GM21515 (cell line): Measurements from ENCODE around the gene FOXJ3.

Experiments
- ATAC-seq: cut with Tn5 transposase; IDR thresholded peaks from one replicate; pipeline ENCODE4 v1.9.1; 2021; ENCODE audit not compliant: unreplicated experiment

The FOXJ3 gene

DNA sequence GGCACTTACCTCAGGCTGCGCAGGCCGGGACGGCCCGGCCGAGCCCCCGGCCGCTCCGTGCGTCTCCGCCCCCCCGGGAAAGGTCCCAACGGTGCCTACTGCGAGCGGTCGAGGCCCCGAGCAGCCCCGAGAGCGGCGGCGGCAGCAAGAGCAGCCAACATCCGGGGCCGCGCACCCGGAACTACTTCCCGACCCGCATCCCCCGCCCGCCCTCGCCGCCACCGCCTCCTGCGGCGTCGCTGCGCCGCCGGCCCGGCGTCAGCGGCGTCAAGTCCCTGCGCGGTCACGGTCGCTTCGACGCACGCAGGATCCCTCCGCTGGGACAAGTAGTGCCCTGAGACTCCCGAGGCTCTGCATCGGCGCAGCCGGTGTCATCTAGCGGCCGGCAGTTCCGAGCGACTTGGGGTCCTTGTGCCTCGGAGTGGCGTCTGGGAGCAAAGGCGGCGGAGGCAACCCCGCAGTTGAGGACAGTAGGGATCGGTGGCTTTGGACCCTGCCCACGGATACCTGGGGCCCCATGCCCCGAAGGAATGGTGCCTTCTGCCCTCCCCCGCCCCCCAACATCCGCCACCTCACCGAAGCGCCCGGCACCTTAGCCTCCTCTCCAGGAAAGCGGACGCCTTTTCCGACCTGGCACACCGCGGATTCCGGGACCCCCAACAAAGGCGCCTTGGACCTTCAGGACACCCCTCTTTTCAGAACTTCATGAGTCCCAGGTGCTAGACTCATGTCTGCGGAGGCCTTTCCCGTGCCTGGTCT lies at the start of gene FOXJ3:
TSS of gene FOXJ3 (minus strand) at position 186 of the 759 bp plus-strand sequence. CDS start 24,142 bp downstream, outside the sequence.
- peak; percentile 71 for ATAC-seq

- ATAC-seq: no peak
Measured at GRCh38 chr1:42381280-42381673, 46.2 kb upstream of the FOXJ3 start.

- peak; percentile 86 for ATAC-seq
Measured at GRCh38 chr1:42380586-42381279, 45.7 kb upstream of the FOXJ3 start, which contains the start of gene RIMKLA. TSS of gene RIMKLA (plus strand) at chr1:42380792. CDS start at chr1:42380935, 143 bp downstream.

- ATAC-seq: peak; percentile 35
Measured at GRCh38 chr1:42379794-42380585, 45.0 kb upstream of the FOXJ3 start.

DNA sequence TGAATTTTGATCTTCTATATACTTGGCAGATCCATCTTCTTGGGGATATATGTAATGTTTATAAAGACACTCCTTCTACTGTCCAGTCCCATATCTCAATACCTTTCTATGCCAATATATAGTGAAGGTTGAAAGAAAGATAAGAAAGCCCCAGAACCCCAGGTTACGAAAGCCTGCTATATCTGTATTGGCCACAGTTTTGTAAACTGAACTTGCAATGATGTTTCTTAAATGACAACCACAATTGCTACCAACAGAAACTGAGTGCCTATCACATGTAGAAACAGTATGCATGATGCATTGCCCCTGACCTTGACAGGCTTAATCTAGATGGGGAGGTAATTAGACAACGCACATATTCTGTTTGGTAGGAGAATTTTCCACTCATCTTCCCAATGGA lies 37.8 kb upstream of the FOXJ3 start:
- ATAC-seq: no peak

GRCh38 chr1:42370876-42371549 lies 36.0 kb upstream of the FOXJ3 start:
- no peak for ATAC-seq

DNA sequence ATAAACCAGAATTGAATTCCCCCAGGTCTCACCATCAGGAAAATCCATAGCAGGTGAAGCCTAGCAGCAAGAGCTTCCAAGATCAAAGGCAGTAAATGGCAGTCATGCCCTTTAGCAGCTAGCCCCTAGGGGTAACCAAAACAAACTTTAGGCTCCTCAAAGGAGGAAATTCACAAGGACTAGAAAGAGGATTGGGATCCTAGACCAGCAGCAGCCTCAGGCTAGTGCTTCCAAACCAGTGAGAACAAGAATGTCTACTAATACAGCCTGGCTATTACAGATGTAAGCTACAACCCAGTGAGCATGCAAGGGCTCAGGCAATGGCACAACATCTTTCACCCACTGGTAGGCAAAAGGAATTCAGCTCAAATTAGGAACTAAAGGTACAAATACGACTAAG lies 34.4 kb upstream of the FOXJ3 start:
- ATAC-seq: no peak

DNA sequence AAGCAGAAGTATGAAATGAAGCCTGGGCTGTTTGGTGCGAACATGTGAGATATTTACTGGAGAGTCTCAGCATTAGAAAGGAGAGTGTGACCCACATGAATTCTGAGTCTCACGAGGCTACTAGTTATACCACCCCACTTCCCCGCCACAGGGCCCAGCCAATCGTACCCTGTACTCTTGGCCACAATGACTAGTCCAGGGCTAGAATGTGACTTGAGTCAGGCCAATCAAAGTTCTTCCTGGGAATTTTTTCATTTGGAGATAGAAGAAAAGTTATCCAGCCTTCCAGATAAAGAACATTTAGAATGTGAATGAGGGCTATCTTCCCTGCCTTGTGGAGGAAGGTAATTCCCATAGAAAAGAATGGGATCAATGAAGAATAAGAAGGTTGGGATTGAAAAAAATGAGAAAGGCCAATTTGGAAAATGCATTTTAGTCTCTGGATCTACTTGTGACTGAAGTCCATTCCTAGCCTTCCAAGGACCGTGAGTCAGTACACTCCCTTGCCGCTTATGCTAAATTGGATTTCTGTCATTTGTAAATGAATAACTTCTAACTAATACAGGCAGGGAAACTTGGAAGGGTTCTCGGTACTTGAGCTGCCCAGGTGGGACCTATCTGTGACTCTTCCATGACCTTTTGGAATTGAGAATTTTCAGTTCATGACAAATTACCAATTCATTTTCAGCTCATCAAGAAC lies 33.2 kb upstream of the FOXJ3 start:
- ATAC-seq: no peak

- no peak for ATAC-seq
Measured at GRCh38 chr1:42365118-42365517, 30.1 kb upstream of the FOXJ3 start.

DNA sequence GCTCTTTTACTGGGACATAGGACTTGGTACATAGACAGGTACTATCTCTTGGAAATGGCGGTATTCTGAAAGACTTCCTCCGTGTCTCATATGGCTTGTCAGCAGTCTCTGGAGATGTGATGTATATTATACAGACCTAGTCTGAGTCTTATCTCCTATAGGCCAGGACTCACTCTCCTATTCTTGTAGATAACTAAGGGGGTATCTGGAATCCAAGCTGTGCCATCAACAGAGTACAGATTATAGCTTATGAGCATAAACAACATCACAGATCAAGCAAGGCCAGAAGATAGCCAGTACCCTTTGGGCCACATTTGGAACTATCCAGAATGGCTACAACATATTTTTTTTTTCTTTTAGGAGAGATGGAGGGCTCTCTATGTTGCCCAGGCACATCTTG lies 29.5 kb upstream of the FOXJ3 start:
- no peak for ATAC-seq

- ATAC-seq: no peak
Measured at GRCh38 chr1:42364089-42364488, 29.1 kb upstream of the FOXJ3 start.

GRCh38 chr1:42359466-42359865 lies 24.4 kb upstream of the FOXJ3 start:
- no peak for ATAC-seq

DNA sequence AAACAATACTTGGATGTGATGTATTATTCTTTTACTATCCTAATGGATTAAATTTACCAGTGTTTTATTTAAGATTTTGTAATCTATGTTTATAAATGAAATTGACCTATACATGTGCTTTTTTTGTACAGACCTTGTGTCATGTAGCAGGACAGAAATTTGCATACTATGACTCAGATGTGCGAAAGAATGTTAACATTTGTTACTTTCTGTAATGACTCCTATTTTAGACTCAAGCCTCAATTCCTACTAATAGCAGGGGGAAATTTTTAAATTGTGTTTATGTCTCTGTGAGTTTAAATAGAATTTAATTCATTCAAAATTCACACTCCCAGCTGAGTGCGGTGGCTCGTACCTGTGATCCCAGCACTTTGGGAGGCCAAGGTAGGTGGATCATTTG lies 23.8 kb upstream of the FOXJ3 start:
- no peak for ATAC-seq

GRCh38 chr1:42350086-42350485 lies 15.1 kb upstream of the FOXJ3 start:
- ATAC-seq: no peak

DNA sequence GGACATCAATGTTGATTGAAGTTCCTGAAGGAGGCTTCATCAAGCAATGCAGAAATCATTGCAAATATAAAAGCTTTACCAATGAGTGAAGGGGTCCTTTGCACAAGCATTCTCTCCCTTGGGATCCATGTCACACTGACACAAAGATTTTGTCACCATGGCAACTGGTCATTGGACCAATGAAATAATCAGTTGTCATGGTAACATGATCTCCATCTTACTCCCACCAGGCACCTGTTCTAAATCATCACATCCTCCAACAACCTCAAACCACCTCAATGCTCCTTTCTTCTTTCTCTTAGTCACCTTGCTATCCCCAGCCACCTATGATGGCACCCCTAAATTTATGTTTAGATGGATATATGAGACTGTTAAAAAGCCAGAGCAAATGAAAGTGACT lies 13.5 kb upstream of the FOXJ3 start:
- ATAC-seq: no peak

- no peak for ATAC-seq
Measured at GRCh38 chr1:42343049-42343448, 8.0 kb upstream of the FOXJ3 start.

- no peak for ATAC-seq
Measured at GRCh38 chr1:42340901-42341300, 5.9 kb upstream of the FOXJ3 start.

GRCh38 chr1:42340093-42340492 lies 5.1 kb upstream of the FOXJ3 start:
- ATAC-seq: no peak

GRCh38 chr1:42336978-42337377 lies 1.9 kb upstream of the FOXJ3 start:
- no peak for ATAC-seq

DNA sequence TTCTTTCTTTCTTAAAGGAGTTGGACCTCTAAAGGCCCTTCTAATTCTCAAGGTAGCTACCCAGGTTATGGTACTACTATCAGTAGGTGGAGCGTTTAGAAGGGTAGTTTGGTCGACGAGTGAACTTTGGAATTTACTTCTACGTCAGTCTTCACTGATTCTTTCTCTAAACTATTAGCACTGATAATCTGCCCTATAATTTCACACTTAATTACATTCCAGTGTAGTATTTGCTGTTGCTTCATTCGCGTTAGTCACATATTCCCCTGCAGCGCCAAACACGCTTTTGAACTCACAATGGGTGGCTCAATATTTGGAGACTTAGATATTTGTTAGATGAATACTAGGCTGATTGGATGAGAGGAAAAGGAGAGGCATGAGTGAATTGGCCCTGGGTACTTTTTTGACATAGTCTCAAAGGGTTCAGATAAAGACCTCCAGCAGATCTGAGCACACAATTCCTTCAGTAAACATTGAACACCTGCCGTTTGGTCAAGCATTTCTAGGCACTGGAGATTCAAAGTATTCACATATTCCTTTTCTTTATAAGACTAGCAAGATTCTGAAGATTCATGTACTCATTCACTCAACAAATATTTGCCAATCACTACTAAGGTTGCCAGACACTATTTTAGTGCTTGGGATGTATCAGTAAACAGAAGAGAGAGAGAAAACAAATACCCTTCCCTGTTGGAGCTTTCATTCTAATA lies 929 bp upstream of the FOXJ3 start:
- ATAC-seq: peak; percentile 2
